Umbilical cord (tissue), 2 donors: ENCODE measurements around the gene TRUB1. TPM values are rescaled to one million over a fixed set of nuclear protein-coding genes. Genes with fewer than 3 reads are reported as not detected.
"Not testable (repeated sequence)": the region's sequence is repeated elsewhere in the genome, so short reads cannot be mapped to it uniquely, and the experiment has no call there.

Source experiments
- DNase-seq: peaks from one replicate; pipeline ENCODE4 v3.0.0-alpha.2; 2015; ENCODE audit warnings: low spot score
- total RNA-seq: library from RNA; depleted of rRNA; stranded (reverse); fragments of >200 nt; gene quantifications from one replicate; pipeline ENCODE4 v1.2.3, GENCODE V29; 2014; ENCODE audit warnings: low replicate concordance; ENCODE audit not compliant: insufficient read depth

The TRUB1 gene
- 26.7 TPM for total RNA-seq

DNA sequence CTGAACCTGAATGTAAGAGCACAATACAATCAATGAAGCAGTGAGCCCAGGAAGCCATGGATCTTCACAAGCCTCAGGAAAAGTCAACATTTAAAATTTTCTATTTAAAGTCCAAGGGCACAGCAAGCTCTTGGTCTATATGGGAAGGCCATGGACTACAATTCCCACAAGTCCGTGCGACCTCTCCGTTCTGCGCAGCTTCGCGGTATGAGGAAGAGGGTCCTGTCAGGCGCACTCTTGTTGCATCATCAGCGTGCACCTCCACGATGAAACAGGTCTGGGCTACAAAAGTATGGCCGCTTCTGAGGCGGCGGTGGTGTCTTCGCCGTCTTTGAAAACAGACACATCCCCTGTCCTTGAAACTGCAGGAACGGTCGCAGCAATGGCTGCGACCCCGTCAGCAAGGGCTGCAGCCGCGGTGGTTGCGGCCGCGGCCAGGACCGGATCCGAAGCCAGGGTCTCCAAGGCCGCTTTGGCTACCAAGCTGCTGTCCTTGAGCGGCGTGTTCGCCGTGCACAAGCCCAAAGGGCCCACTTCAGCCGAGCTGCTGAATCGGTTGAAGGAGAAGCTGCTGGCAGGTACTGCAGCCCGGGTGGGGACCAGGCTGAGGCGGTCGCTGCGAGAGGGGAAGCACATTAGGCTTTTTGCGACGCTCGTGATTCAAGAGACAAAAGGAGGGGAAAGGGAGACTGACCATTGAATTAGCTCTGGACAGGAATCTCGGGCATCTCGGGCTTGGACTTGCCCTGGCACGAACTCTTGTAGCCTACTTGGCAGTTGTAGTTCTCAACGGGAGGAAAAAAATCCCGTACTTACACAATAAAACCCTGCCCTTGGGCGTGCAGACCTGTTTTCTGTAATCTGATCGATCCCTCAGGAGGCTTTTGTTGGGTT is at the start of gene TRUB1:
Gene TRUB1 (plus strand): TSS at position 234 of the 894 bp plus-strand sequence. CDS start 59 bp downstream, at position 293.
- DNase-seq = peak; percentile 99

DNA sequence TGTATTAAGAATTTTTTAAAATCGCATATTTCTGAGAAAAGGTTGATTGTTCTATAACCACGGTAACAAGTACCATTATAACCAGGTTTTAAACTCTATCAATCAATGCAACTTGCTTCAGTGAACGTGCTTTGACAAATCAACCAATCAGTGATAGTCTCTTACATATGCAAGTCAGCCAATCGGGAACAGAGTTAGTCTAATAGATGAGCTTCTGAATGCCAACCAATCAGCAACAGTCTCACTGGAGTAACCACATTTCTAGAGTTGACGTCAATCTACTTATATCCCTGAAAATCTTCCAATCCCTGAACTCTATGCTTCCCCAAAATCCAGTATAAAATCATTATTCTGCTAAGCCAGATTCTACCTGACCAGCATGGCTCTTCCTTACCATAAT is 44.7 kb upstream of the TRUB1 start:
- no peak for DNase-seq

DNA sequence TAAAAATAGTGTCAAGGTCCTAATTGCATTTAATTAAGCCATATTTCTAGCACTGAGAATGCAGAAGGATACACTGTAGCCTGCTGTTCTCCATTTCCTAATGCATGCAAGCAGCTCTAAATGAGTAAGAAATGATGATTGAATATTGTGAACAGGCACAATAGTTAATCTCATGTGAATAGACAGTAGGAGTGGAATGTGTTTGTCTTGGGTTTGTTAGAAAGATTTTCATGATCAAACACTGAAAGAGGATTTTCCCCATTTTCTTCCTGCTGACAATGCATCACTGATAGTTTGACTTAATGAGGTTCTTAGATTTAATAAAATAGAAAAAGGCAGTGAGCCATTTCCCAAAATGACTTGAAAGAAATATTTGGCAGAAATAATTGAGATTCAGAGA is 43.1 kb upstream of the TRUB1 start:
- no peak for DNase-seq

- not testable (repeated sequence) for DNase-seq
Observed at GRCh38 chr10:114897011-114897410, 41.0 kb upstream of the TRUB1 start.

- DNase-seq = no peak
Observed at GRCh38 chr10:114897593-114897992, 40.4 kb upstream of the TRUB1 start.

GRCh38 chr10:114899982-114900381 is 38.0 kb upstream of the TRUB1 start:
- DNase-seq = no peak

GRCh38 chr10:114900658-114901057 is 37.3 kb upstream of the TRUB1 start:
- no peak for DNase-seq

- DNase-seq = no peak
Observed at GRCh38 chr10:114902151-114902550, 35.8 kb upstream of the TRUB1 start.

GRCh38 chr10:114905450-114905849 is 32.5 kb upstream of the TRUB1 start:
- peak; percentile 64 for DNase-seq

DNA sequence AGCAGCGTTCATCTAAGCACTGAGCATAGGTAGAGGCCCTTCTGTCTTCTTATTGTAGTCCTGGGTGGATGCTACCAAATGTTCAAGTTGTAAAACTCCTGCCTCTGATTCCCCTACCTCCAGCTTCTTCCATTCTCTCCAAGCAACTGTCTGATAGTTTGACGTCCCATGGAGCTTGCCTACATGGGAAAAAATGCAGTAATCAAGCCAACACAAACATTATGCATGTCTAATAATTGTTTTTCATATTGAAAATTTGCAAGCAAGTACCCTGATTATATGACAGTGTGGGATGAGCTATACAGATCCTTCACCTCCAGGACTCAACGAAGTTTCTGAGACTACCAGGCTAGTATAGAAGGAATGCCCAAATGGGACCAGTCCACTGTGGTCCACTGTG is 31.0 kb upstream of the TRUB1 start:
- DNase-seq = no peak

- DNase-seq = no peak
Observed at GRCh38 chr10:114908896-114909295, 29.1 kb upstream of the TRUB1 start.

DNA sequence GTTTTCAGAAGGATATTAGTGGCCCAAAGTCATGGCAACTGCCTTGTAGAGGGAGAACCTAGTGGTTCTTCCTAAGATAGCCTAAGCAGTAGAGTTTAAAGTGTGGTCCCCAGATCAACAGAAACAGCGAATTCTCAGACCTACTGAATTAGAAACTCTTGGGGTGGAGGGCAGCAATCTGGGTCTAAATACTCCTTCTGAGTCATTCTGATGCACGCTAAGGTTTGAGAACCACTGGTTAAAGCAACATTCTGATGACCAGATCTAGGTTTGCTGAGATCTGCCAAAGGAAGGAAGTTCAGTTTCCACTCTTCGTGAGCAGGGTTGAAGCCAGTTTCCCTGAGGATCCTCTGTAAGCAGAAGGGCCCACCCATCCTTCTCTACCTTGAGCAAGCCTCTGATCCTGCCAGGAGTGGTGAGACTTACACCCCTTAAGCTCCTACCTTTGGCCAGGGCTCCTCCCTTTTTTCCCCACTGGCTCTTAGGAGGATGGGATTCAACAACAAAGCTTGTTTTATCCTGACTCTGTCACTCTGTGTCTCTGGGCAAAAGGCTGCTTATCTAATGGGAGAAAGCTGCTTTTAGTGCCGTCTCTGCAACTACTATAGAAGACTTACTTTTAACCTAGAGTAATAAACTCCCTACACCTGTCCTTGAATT is 26.8 kb upstream of the TRUB1 start:
- DNase-seq = no peak

DNA sequence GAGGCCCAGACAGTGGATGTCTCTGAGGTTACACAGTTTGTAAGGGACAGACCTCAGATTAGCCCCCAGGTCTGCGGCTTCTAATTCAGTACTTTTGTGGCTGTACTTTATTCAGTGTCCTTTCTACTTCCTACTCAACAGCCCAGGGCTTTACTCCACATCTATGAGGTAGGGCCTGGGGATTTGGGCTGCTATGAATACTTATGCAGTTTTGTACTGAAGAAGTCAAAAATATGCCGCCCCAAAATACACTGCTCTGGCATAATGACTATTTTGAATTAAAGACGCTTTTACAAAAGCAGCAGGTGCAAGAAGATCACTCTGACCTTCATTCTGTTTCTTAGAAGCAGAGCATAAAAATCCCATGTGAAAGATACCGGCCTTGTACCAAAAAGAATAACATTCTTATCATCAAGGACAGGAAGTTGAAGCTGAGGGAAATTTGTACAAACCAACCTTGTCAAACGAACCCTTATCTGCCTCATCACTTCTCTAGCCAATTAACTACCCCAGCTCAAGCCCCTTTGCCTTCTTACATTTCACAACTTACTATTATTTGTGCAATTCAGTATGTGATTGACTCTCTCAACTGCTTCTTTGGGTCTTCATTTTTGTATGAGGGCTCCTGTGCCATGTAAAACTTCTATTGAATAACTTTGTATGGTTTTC is 26.1 kb upstream of the TRUB1 start:
- DNase-seq = no peak

DNA sequence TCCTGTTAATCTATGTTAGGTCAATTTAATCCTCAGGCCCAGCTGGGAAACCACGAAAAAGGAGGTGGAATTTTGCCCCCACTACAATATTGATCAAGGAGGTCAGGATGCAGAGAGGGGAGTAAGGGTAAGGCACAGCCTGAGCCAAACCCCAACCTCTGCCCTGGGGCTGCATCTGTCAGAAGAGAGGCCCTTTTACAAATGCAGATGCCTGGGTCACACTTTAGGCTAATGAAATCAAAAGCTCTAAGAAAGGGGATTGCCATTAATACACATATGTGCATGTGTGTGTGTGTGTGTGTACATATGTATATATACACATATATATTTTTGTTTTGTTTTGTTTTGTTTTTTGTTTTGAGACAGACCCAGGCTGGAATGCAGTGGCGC is 25.5 kb upstream of the TRUB1 start:
- no peak for DNase-seq

GRCh38 chr10:114914560-114914959 is 23.4 kb upstream of the TRUB1 start:
- DNase-seq = no peak

DNA sequence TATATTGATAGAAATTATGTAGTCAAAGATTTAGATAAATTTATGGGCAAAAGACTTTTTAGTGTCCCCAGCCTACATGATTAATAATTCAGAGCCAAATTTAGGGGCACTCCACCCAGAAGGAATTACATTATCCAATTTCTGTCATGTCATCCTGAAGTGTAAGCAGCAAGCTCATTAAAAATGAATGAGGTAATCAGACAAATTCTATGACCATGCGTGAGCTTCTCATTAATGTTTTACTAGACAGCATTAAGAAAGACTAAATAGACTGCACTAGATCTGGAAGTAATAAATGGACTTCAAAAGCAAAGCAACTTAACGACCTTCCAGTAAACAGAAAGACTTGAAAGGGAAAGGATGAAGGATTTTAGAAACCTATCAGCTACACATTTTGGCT is 22.7 kb upstream of the TRUB1 start:
- DNase-seq = no peak

DNA sequence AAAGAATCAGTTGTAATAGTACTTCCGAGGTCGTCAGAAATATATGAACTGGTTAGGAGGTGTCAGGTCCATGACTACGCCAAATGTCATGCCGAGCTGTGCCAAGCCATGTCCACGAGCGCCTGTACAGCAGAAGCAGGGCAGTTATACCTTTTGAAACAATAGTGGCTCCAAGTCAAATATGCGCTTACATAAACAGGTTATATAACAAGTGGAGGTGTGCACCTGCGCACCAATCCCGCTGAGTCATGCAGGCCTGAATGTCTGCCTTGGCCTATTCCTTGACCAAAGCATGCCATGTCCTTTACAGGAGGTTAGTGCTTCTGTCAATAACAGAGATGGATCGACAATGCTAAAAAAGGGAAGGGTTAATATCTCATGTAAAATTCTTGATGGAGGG is 21.3 kb upstream of the TRUB1 start:
- no peak for DNase-seq

GRCh38 chr10:114917459-114917858 is 20.5 kb upstream of the TRUB1 start:
- DNase-seq = no peak

DNA sequence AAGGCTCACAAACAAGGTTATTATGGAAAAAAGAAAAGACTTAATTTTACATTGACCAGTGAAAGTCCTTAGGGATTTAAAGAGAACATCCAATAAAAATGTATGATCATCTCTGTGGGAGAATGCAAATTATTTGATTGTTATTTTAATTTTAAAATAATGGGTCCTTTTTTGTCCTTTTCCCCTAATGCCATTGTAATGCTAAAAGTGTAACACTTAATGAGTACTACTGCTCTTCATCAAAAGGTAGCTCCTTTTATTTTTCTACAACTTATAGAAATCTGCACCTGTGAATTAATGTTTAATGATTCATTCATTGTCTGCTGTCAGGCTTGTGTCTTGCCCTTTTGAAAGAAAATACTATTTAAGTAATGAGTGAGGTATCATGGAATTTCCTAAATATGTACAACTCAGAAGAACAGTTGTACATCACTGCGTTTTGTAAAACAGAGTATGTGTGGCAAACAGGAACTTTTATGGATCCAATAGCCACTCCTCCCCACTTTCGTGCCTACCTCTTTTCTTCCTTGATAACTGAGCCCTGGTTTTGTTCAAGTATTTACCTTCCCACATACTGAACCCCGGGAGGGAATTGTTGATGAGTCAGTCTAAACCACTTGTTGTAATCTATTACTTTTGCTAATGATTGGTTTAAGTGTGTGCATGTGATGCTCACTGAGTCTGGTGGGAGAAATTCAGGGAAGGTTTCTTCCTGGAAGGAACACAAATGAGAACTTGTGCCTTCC is 19.9 kb upstream of the TRUB1 start:
- DNase-seq = no peak

DNA sequence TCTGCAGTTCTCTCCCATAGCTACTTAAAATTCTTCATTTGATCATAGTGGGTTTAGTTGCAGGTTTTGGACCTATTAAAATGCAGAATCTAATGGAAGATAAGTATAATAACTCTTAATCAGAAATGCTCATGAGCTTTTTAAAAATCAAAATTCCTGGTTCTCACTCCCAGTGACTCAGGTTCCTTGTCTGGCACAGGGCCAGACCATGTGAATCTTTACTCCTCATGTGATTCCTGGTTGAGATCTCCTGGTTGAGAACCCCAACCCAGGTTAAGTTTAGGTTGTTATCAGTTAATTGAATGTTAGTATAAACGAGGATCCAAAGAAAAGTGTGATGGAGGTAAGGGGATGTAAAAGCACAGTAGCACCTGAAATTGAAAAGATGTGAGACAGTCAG is 17.5 kb upstream of the TRUB1 start:
- no peak for DNase-seq

DNA sequence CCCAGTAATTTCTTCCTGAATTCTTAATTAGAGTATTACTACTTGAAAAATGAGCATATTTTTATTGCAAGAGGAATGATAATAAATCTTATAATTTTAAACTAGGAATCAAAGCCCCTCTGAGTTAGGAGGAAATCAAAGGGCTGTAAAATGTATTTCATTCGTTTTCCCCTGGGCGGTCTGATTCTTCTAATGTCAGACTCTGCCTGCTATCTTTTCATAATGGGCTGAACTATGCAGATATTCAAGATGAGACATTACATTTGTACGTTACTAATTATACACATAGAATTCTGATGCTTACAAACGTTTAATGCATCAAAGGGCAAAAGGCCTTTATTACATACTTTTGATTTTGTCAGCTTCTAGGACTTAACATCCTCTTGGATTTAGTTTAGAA is 16.0 kb upstream of the TRUB1 start:
- no peak for DNase-seq

DNA sequence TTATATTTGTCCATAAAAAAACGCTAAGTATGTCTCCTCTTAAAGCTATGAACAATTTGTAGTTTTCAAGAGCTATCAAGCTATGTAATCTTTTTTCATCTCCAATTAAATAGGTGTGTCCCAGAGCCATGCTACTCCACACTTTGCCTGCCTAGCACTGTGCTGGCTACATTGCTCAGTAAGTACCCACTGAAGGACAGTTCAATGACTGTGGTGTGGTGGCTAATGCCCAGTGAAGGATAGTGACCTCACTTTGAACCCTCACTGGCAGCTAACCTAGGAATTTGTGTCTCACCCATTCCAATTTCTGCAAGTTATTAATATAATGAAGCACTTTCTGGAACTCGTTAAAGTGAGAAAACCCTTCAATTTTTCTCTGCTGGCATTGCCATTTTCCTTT is 14.4 kb upstream of the TRUB1 start:
- no peak for DNase-seq
